Psoas muscle (tissue), 8 donors: Measurements from ENCODE around the gene PPP6R1. TPM values are rescaled to one million over a fixed set of nuclear protein-coding genes. Genes with fewer than 3 reads are reported as not detected.

Source experiments
- ATAC-seq, 4 donors: fragments of 200-7000 bp; cut with Tn5 transposase; one replicate each; pipeline ENCODE4 v1.9.1; 2020; ENCODE audit warnings: moderate library complexity in 3 of 4, mild to moderate bottlenecking in 2 of 4
- DNase-seq, 2 donors: peaks; one replicate each; pipeline ENCODE4 v3.0.0-alpha.2; 2020
- H3K27ac ChIP-seq: fragments of 200-600 bp; one replicate; pipeline ENCODE4 v1.8.0; 2022
- H3K27me3 ChIP-seq, 3 donors: fragments of 200-600 bp in 1 of 3; one replicate each; pipeline versions ENCODE4 v1.6.1 to v1.8.0; 2013 to 2022; ENCODE audit warnings: low read length in 2 of 3, mild to moderate bottlenecking in 2 of 3, moderate library complexity in 1 of 3; ENCODE audit not compliant: insufficient read depth in 3 of 3
- H3K36me3 ChIP-seq, 2 donors: fragments of 200-600 bp in 1 of 2; one replicate each; pipeline versions ENCODE4 v1.6.1 to v1.8.0; 2013 to 2022; ENCODE audit warnings: low read depth in 1 of 2, mild to moderate bottlenecking in 1 of 2, moderate library complexity in 1 of 2; ENCODE audit not compliant: insufficient read depth in 1 of 2
- H3K4me1 ChIP-seq: fragments of 200-600 bp; one replicate; pipeline ENCODE4 v1.8.0; 2022
- H3K4me3 ChIP-seq: fragments of 200-600 bp; one replicate; pipeline ENCODE4 v1.8.0; 2022; ENCODE audit warnings: mild to moderate bottlenecking
- H3K9me3 ChIP-seq: fragments of 200-600 bp; one replicate; pipeline ENCODE4 v1.8.0; 2022
- CTCF ChIP-seq: fragments of 200-600 bp; IDR thresholded peaks from one replicate; pipeline ENCODE4 v1.8.0; 2022; ENCODE audit warnings: antibody characterized with exemption
- WGBS, 3 donors: extraction: QIAGEN DNeasy Blood & Tissue Kit; methylation state at CpG; one replicate each; pipeline versions ENCODE4 v1.1.6 to v1.1.7; 2013; 5-methylcytosine and 5-hydroxymethylcytosine counted together
- intact Hi-C, 2 donors: fragments of 100-400 bp; cut with DNase I; formaldehyde crosslinking; loops; one replicate each; pipeline versions ENCODE4 v1.11.0 to v1.14.2; 2022
- polyA plus RNA-seq, 3 donors: library from polyadenylated mRNA; stranded (reverse); fragments of 200-250 nt; gene quantifications; one replicate each; pipeline ENCODE4 v1.2.3, GENCODE V29; 2013
- total RNA-seq, 4 donors: library from RNA; stranded (reverse); fragmentation: NEBNext Ultra II Directional in 2 of 4; extraction: Animal tissue kit (Norgen Biotek cat#: 25700) in 2 of 4; gene quantifications; one replicate each; pipeline versions ENCODE4 v1.2.1 to v1.2.4, GENCODE V29; 2021 to 2023
- donor health status: healthy with polysubstance abuse.
- donor health status: DM: no; HTN: no; CAD: no; lungs with moderate emphysema.
- donor health status: Bipolar disorder and iron deficiency.
- donor health status: healthy.
- donor health status: DM: yes; HTN: yes; CAD: no.
- donor health status: DM: no; HTN: no; CAD: no.
- donor health status: DM: no; HTN: no; CAD: no.
- donor health status: DM: yes; HTN: yes; CAD: no.

Gene PPP6R1
- total and polyA plus RNA-seq, 7 donors: 27.9 to 72.3 (median 45.6) TPM

- TF ChIP-seq CTCF: no peak
- DNase-seq (no peak), ATAC-seq (no peak)
- Histone ChIP-seq H3K9me3 (no peaks in the 10 kb centered on the region), H3K27ac (no peak overlapping the region), H3K4me1 (no peaks in the 10 kb centered on the region), H3K36me3 (peaks cover 6 to 89% of the 10 kb centered on the region in 2 donors), H3K4me3 (no peak overlapping the region), H3K27me3 (no peaks in the 10 kb centered on the region)
- intact Hi-C loops: no loop called here
- 78 to 92% (median 84%) methylated on average over 12 to 13 of the region's 13 CpGs for WGBS, 3 donors
These were observed 28.0 kb downstream of the PPP6R1 start for GRCh38 chr19:55230780-55231179.

GRCh38 chr19:55230329-55230728, 28.5 kb downstream of the PPP6R1 start:
- peaks cover 6 to 87% of the 10 kb centered on the region in 2 donors for H3K36me3 ChIP-seq
- no peak overlapping the region for H3K4me3 ChIP-seq
- intact Hi-C loops: no loop called here
- ATAC-seq: no peak
- WGBS, 3 donors: 83 to 87% (median 85%) methylated on average over 12 to 13 of the region's 13 CpGs
- no peak for TF ChIP-seq CTCF
- H3K4me1 ChIP-seq: no peaks in the 10 kb centered on the region
- no peak for DNase-seq
- no peaks in the 10 kb centered on the region for H3K27me3 ChIP-seq
- H3K27ac ChIP-seq: no peak overlapping the region
- H3K9me3 ChIP-seq: no peaks in the 10 kb centered on the region

GRCh38 chr19:55229789-55230182, 29.0 kb downstream of the PPP6R1 start:
- 84 to 90% (median 87%) methylated on average over 17 of the region's 17 CpGs for WGBS, 3 donors
- Histone ChIP-seq H3K4me1 (no peaks in the 10 kb centered on the region), H3K27me3 (no peaks in the 10 kb centered on the region), H3K9me3 (no peaks in the 10 kb centered on the region), H3K36me3 (peaks cover 6 to 81% of the 10 kb centered on the region in 2 donors), H3K27ac (no peak overlapping the region), H3K4me3 (no peak overlapping the region)
- no peak for TF ChIP-seq CTCF
- DNase-seq: no peak
- no peak for ATAC-seq
- intact Hi-C loops: no loop called here

DNA sequence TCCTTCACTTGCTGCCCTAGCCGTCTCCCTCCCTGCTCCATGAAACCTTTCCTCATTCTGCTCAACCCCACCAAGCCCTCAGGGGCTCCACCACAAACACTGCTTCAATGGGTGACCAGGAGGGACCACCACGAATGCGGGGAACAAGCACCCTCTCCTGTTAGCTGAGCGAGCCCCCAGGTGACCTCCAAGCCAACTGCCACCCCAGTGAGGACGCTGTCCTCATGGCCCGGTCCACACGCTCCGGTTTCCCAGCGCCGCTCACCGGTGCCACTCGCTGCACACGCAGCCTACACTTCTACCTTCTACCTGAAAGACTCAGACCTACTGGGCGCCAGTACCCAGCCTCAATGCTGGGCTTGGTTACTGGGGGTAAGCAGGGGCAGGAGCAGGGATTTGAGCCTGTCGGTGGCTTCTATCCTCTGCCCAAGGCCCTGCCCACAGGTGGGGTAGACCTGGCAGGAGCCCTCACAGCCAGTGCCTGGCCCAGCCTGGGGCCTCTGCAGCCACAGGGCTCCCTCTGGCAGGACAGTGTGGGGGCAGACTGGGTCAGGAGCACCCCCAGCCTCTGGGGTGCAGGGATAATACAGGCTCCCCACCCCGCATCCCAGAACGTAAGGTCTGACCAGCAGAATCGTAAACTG, 29.6 kb downstream of the PPP6R1 start:
- no peak overlapping the region for H3K27ac ChIP-seq
- no peak overlapping the region for H3K4me3 ChIP-seq
- DNase-seq (no peak), ATAC-seq (no peak)
- no peaks in the 10 kb centered on the region for H3K9me3 ChIP-seq
- intact Hi-C loops: no loop called here
- H3K36me3 ChIP-seq: peaks cover 6 to 76% of the 10 kb centered on the region in 2 donors
- 93 to 95% (median 94%) methylated on average over 18 of the region's 18 CpGs for WGBS, 3 donors
- H3K27me3 ChIP-seq: no peaks in the 10 kb centered on the region
- TF ChIP-seq CTCF: no peak
- H3K4me1 ChIP-seq: no peaks in the 10 kb centered on the region
